Stimulated activated CD4-positive, alpha-beta T cell treated with anti-CD3 and anti-CD28 coated beads, Interleukin-4, amount 100 ng/mL, for 24 hours (primary cell): ENCODE results near the gene MACO1.

ENCODE experiments used
- DNase-seq: peaks from one replicate; pipeline ENCODE4 v3.0.0-alpha.2; 2020

Gene MACO1

DNA sequence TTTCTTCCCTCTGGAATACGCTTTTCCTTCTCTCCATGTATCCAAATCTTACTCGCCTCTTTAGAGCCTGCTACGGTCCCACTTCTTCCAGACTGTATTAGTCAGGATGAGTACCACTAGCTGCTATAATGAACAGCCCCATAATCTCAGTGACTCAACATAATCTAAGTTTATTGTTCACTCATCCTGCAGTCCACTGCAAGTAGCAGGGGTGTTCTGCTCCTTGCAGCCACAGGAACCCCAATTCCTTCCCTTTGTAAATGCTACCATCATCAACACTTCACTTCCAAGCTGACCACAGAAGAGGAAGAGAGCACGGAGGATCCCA lies 94.6 kb downstream of the MACO1 start:
- no peak for DNase-seq

DNA sequence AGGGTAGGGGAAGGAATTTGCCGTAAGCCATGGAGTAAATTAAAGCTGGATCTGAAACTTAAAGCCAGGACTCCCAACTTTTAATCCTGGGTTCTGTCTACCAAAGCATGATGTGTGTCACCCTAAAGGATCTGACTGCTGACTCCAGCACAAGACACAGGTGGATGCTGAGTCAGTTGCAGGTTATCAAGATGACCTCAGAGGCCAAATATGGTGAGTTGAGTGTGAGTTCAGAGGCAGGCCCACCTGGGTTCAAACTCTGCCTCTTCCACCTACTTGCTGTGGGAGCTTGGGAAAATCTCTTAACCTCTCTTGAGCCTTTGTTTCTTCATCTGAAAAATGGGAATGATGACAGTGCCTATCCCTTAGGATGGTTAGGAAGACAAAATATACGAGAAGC lies 96.1 kb downstream of the MACO1 start:
- no peak for DNase-seq

DNA sequence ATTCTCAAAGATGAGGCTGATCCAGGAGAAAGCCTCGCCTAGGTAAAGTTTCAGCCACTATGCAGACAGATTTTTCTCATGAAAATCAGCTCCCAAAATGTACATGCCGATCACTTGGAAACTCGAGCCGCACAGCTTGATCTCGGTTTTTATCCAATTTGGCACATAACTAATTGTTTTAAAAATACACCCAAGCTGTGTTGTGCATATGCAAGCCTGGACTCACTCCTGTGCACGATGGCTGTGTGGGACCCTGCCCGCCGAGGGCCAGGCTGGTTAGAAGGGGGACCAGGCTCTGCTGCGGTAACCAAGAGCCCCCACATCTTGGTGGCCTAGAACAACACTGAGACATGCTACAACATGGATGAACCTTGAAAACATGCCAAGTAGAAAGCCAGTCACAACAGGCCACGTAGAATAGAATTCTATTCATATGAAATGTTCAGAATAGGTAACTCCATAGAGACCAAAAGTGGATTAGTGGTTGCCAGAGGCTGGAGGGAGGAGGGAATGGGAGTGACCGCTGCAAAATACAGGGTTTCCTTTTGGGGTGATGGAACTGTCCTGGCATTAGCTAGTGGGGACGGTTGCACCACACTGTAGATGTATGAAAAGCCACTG lies 96.6 kb downstream of the MACO1 start:
- no peak for DNase-seq

DNA sequence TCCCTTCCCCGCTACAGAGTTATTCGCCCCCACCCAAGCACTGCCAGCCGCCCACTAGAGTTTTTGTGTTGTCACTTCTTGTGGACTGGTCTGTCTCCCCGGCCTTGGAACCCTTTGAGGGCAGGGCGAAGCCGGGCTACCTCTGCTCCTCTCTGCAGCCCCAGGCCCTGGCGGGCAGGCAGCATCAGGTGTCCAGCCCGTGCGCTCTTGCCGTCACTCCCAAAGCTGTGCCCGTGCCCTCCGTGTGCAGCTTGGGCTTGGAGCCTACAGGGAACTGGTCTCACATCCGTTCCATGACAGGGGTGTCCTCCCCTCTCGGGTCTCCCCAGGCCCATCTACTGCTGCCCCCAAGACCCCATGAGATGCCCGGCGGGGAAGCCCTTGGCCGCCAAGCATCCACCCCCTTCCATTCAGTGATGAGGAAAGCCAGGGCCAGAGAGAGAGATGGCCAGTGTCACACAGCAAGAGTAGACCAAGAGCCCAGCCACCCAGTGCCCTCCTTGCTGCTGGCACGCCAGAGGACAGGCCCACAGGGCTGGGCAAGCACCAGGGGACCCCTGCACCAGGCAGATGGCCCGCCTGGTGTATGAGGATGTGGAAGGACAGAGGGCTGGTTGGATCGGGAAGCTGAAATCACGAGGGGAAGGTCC lies 97.4 kb downstream of the MACO1 start:
- no peak for DNase-seq

DNA sequence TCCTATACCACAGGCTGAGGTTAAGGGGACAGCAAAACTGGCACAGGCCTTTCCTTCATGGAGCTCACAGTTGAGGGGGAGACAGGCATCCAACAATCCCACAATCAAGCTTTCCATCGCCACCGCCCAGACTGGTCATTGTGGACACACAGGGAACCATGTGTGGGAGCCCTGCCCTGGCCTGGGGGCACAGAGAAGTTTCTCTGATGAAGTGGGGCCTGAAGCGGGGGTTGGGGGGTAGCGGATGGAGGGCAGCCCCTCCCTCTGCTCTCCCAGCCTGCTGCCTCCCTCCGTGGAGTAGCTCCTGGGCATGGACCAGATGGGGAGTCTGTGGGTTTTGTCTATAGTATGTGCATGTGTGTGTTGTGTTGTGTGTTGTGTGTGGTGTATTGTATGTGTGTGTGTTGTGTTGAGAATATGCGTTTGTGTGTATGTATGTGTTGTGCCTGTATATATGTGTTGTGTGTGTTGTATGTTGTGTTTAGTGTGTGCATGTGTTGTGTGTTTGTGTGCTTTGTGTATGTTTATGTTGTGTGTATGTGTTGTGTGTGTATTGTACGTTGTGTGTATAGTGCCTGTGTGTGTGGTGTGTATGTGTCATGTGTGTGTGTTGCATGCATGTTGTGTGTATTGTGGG lies 98.3 kb downstream of the MACO1 start:
- DNase-seq = no peak

GRCh38 chr1:25529518-25530185 lies 99.0 kb downstream of the MACO1 start:
- no peak for DNase-seq

- no peak for DNase-seq
These were observed 99.7 kb downstream of the MACO1 start for GRCh38 chr1:25530186-25531081.

DNA sequence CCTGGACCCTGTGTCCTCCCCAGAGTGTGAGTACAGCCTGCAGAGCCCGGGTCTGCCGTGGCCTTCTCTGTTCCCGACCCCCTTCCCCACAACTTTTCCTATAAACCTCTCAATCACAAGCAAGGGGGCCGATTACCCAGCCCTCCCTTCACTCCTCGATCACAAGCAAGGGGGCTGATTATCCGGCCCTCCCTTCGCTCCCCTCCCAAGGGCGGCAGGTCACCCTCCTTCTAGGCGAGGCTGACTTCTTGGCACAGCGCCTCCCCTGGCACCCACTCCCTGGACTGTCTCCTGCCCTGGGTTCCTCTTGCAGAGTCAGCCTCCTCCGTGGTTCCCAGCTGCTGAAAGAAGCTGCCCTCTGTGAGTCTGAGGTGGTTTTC lies 100.4 kb downstream of the MACO1 start:
- no peak for DNase-seq

DNA sequence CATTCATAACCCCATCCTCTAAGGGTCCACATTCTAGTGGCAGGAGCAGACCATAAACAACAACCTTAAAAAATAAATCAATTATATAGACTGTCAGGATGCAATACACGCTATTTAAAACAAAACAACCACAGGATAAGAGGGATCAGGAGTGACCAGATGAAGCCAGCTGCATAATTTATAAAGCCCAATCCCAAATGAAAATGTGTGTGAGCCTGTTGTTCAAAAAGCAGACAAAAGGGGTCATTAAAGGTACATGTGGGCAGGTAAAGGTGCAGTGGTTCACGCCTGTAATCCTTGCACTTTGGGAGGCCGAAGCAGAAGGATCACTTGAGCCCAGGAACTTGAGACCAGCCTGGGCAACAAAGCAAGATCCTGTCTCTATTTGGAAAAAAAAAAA lies 102.3 kb downstream of the MACO1 start:
- no peak for DNase-seq

DNA sequence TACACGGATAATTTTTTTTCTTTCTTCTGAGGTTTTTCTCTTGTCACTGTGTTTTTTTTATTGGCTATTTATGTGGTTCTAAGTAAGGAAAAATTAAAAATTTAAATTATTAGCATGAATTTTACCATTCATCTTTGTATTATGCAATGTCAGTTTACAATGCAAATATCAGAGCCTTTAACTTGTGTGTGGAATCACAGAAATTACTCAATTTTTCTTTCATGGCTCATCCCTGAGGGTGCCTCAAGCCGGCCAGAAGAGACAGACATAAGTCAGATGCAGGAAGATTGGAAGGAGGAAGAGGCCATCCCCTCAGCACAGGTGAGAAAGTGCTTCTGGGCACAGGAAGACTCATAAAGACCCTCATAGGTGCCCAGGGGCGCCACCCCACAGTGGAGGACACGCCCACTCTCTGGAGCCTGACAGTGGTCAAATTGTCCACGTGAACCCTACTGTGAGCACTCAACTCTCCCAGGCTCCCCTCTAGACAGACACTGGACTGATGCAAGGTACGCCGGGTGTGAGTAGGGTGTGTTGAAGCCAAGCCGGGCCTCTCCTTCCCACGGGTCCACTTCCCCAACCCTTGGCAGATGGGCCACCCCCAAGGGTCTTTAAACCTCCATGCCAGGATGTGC lies 103.2 kb downstream of the MACO1 start:
- no peak for DNase-seq

- DNase-seq = no peak
These were observed 103.7 kb downstream of the MACO1 start for GRCh38 chr1:25534410-25534788.

- no peak for DNase-seq
These were observed 105.4 kb downstream of the MACO1 start for GRCh38 chr1:25536124-25536523.

DNA sequence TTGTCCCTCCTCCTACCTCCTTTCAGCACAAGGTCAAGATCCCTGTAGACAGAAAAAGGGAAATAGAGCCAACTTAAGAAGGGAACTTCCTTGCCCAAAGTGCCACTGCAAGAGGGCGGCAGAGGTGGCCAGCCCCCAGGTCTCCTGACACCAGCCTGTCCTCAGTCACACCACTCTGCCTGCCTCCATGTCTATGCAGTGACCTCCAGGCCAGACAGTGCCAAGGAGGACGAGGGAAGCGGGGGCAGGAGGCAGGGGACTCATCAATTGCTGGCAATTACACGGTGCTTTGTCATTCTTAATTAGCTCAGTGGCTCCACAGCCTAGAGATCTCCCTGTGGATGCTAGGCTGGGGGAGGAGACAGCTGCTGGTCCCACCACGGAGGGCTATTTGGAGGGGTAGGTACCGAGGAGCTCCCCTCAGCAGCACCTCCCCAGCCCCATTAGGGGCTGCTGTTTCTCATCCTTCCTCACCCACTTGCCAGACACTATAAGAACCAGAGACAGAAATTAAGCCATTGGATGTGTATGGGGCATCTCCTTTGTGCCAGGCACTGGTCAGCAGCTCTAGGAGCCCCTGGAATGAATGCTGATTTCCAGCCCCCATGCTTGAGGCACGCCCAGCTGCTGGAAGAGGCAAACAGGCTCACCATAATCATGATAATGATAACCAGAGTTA lies 106.6 kb downstream of the MACO1 start:
- no peak for DNase-seq

DNA sequence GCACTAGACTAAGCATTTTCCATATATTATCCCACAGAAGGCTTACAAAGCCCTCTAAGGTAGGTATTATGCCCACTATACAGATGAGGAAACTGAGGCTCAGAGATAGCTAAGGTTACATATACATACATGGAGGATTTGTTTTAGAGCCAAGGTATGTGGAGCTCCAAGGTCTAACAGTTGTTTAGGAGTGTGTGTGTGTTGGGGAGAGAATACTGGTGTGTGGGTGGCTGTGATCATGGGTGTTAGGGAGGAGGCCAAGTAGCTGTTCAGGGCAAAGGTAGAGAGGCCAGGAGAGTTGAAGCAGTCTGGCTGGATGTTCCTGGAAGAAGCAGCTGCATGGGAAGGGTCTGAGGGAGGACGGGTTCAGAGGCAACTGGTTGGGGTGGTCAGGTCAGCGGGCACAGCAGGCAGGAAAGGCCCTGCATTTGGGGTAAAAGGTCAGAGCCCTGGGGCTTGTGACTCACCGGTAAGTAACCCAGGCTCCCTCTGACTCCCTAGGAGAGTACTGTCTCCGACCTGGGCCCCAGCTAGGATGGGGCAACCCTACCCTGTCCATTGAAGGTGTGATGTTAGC lies 107.6 kb downstream of the MACO1 start:
- no peak for DNase-seq

GRCh38 chr1:25540750-25541342 lies 110.1 kb downstream of the MACO1 start:
- DNase-seq = no peak

GRCh38 chr1:25541425-25541824 lies 110.7 kb downstream of the MACO1 start:
- no peak for DNase-seq

DNA sequence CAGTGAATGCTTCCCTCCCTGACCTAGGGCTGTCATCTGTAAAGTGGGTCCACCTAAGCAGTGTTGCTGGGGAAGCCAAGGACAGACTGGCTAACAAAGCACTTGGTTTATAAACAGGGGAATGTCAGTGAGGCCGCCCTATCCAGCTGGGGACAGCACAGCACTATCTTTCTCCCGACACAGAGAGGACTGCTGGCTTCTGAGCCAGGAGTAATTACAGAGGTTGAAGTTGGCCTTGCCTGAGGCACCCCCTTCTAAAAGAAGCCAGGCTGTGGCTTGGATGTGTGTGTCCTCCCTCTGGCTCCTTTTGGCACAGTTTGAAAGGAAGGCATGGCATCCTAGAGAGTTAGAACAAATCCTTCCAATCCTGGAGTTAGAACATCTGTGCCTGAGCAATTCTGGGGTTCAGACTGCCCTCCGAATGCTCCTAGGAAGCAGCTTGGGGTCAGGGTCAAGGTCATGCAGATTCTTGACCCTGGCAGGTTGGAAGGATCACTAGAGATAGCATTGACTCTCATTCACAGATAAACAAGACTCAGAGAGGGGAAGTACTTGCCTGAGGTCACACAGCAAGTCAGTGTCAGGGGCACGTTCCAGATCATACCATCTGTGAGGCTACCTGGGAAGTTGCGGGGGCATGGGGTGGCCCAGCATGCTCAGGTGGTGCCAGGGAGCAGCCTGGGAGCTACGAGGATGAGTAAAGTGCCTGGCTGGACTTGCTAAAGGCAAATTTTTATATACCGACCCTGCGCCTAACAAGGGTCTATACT lies 111.4 kb downstream of the MACO1 start:
- no peak for DNase-seq

- no peak for DNase-seq
These were observed 112.3 kb downstream of the MACO1 start for GRCh38 chr1:25543005-25543424.

DNA sequence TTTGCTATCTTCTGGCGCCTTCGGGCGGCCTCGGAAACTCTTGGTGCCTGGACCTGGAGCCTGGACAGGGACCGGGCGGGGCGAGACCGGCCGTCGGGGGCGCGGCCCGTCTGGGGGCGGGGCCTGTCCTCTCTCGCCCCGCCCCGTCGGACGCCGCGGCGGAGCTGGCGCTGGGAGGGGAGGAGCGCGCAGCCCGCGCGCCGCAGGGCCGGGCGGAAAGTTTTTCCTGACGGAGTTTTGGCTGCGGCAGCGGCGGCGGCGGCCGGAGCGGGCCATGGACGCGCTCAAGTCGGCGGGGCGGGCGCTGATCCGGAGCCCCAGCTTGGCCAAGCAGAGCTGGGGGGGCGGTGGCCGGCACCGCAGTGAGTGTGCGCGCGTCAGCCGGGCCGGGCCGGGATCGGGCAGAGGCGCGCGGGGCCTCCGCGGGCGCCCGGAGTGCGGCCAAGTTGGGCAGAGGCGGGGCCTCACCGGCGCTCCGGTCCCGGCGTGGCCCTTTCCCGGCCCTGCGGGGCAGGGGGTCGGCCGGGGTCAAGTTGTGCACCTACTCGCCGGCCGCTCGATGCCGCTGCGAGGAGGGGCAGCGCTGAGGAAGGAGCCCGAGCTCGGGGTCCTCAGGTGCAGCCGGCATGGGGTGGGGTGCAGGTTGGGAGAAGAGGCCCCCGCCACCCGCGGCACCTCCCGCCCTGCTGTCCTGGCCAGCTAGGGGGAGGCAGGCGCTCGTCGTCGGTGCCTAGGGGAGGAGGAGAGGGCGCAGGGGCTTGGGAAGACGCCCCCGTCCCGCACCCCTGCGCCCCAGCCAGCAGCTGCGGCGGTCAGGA lies 112.9 kb downstream of the MACO1 start, which contains the start of gene LDLRAP1:
Gene LDLRAP1 (plus strand): TSS at position 182 of the 818 bp plus-strand sequence. CDS start 93 bp downstream, at position 275.
- peak; percentile 57 for DNase-seq
